Caco-2 (cell line): ENCODE data around the gene SCGB1D4. TPM values are rescaled to one million over a fixed set of nuclear protein-coding genes. Genes with fewer than 3 reads are reported as not detected.

Experiments
- BruUV-seq: library from RNA; stranded (reverse); fragments of 400-500 nt; replicated peaks from 2 replicates; lab custom pipeline; 2021; lab: Mats Ljungman, UMichigan
- CTCF ChIA-PET: fragments of 300-600 bp; sonication (Branson Sonifier 250); formaldehyde crosslinking; loops from one replicate; lab custom pipeline; 2022; ENCODE audit warnings: antibody characterized with exemption; lab: Charles Lee
- POLR2A ChIA-PET: fragments of 300-600 bp; sonication (Branson Sonifier 250); formaldehyde crosslinking; loops from one replicate; lab custom pipeline; 2022; ENCODE audit warnings: antibody characterized with exemption; lab: Charles Lee
- DNase-seq, 2 experiments: peaks; one replicate each; pipeline versions ENCODE4 v3.0.0 to v3.0.0-alpha.2; 2020 to 2022
- H3K27me3 ChIP-seq: replicated peaks from 2 replicates; pipeline ENCODE4 v1.6.0; 2011; ENCODE audit warnings: low read length; ENCODE audit not compliant: control insufficient read depth, insufficient read depth
- H3K36me3 ChIP-seq: 2 replicates; pipeline ENCODE4 v1.5.1; 2011; ENCODE audit warnings: low read length; ENCODE audit not compliant: control insufficient read depth, insufficient read depth
- H3K4me1 ChIP-seq: fragments of 250-450 bp; sonication (Bioruptor Pico); 2 replicates; pipeline ENCODE4 v1.5.1; 2020; ENCODE audit warnings: mild to moderate bottlenecking
- H3K4me3 ChIP-seq: 2 replicates; pipeline ENCODE4 v1.5.1; 2011; ENCODE audit warnings: low read depth, mild to moderate bottlenecking, control low read depth, low read length
- H3K9me3 ChIP-seq: fragments of 250-450 bp; sonication (Bioruptor Pico); 2 replicates; pipeline ENCODE4 v1.5.1; 2020; ENCODE audit warnings: mild to moderate bottlenecking, moderate library complexity
- H3K27ac Mint-ChIP-seq: one replicate; pipeline ENCODE4 v1.8.0; 2022; ENCODE audit warnings: mixed read lengths; ENCODE audit not compliant: unreplicated experiment
- H3K27me3 Mint-ChIP-seq: one replicate; pipeline ENCODE4 v1.8.0; 2022; ENCODE audit warnings: mixed read lengths; ENCODE audit not compliant: insufficient read depth, unreplicated experiment
- H3K36me3 Mint-ChIP-seq: one replicate; pipeline ENCODE4 v1.8.0; 2022; ENCODE audit warnings: mild to moderate bottlenecking, mixed read lengths; ENCODE audit not compliant: insufficient read depth, unreplicated experiment
- H3K4me1 Mint-ChIP-seq: one replicate; pipeline ENCODE4 v1.8.0; 2022; ENCODE audit warnings: low read depth, mixed read lengths; ENCODE audit not compliant: unreplicated experiment
- H3K4me3 Mint-ChIP-seq: one replicate; pipeline ENCODE4 v1.8.0; 2022; ENCODE audit warnings: mild to moderate bottlenecking, moderate library complexity, mixed read lengths; ENCODE audit not compliant: unreplicated experiment
- H3K9me3 Mint-ChIP-seq: one replicate; pipeline ENCODE4 v1.8.0; 2022; ENCODE audit warnings: mixed read lengths; ENCODE audit not compliant: unreplicated experiment
- intact Hi-C: fragments of 100-400 bp; cut with micrococcal nuclease; formaldehyde crosslinking; loops from one replicate; pipeline ENCODE4 v1.10.0; 2022; ENCODE audit not compliant: unreplicated experiment
- total RNA-seq: library from RNA; stranded (reverse); gene quantifications from 2 replicates; pipeline ENCODE4 v1.2.3, GENCODE V29; 2022
- TF ChIP-seq, protein P1 (sequence below), 2 experiments: fragments of 200-600 bp in 1 of 2; IDR thresholded peaks; 1 replicate in 1 of 2; 2 replicates in 1 of 2; pipeline versions ENCODE4 v1.5.1 to v1.8.0; 2011 to 2022; ENCODE audit warnings: antibody characterized with exemption in 1 of 2, control low read depth in 1 of 2, inconsistent platforms in 1 of 2, low read depth in 1 of 2, low read length in 1 of 2, mild to moderate bottlenecking in 1 of 2, moderate library complexity in 1 of 2; ENCODE audit not compliant: insufficient read depth in 1 of 2, severe bottlenecking in 1 of 2, unreplicated experiment in 1 of 2

Gene SCGB1D4
- total RNA-seq, 1 experiment from 2014 or later: not detected

DNA sequence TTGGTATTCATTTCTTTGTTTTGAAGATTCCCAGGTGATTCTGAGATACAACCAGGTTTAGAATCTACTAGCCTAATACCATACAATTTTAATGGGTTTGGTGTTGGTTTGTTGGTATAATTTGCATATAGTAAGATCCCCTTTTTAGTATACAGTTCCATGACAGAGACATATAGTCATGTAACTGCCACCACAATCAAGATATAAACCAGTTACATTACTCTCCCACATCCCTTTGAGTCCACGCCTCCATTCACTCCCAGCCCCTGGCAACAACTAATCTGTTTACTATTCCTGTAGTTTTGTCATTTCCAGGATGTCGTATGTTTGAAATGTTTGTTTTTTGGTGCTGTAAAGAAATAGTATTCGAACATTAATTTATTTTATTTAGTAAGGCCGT is 42.7 kb upstream of the SCGB1D4 start:
- no peak overlapping the region for H3K4me3 ChIP-seq
- no peaks in the 10 kb centered on the region for H3K36me3 ChIP-seq
- no peaks in the 10 kb centered on the region for H3K9me3 ChIP-seq
- ChIA-PET POLR2A (no interaction called here), CTCF (interaction anchor here (0.6 to 1.1 kb wide), 3 partner anchors 51 to 255 kb away, joined by 3 to 7 read pairs (median 3); no protein-coding TSS in a partner anchor)
- no TSS peak for BruUV-seq
- Mint-ChIP-seq H3K9me3 (no peaks in the 10 kb centered on the region), H3K36me3 (peaks cover 17% of the 10 kb centered on the region), H3K4me3 (no peak overlapping the region), H3K27me3 (no peaks in the 10 kb centered on the region), H3K27ac (no peak overlapping the region), H3K4me1 (peaks cover 29% of the 10 kb centered on the region)
- H3K27me3 ChIP-seq: no peaks in the 10 kb centered on the region
- intact Hi-C loops: loop anchor here (2.0 kb wide), 1 partner anchor 27 kb away; no protein-coding TSS in a partner anchor
- TF ChIP-seq, protein P1, sequence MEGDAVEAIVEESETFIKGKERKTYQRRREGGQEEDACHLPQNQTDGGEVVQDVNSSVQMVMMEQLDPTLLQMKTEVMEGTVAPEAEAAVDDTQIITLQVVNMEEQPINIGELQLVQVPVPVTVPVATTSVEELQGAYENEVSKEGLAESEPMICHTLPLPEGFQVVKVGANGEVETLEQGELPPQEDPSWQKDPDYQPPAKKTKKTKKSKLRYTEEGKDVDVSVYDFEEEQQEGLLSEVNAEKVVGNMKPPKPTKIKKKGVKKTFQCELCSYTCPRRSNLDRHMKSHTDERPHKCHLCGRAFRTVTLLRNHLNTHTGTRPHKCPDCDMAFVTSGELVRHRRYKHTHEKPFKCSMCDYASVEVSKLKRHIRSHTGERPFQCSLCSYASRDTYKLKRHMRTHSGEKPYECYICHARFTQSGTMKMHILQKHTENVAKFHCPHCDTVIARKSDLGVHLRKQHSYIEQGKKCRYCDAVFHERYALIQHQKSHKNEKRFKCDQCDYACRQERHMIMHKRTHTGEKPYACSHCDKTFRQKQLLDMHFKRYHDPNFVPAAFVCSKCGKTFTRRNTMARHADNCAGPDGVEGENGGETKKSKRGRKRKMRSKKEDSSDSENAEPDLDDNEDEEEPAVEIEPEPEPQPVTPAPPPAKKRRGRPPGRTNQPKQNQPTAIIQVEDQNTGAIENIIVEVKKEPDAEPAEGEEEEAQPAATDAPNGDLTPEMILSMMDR (IDR thresholded peaks at IDR 0.05; ENCODE audit: insufficient read depth in 1 of 2, low read depth in 1 of 2, low read length in 1 of 2, severe bottlenecking in 1 of 2, unreplicated experiment in 1 of 2): no peak
- no peak for DNase-seq
- H3K4me1 ChIP-seq: peaks cover 10% of the 10 kb centered on the region

DNA sequence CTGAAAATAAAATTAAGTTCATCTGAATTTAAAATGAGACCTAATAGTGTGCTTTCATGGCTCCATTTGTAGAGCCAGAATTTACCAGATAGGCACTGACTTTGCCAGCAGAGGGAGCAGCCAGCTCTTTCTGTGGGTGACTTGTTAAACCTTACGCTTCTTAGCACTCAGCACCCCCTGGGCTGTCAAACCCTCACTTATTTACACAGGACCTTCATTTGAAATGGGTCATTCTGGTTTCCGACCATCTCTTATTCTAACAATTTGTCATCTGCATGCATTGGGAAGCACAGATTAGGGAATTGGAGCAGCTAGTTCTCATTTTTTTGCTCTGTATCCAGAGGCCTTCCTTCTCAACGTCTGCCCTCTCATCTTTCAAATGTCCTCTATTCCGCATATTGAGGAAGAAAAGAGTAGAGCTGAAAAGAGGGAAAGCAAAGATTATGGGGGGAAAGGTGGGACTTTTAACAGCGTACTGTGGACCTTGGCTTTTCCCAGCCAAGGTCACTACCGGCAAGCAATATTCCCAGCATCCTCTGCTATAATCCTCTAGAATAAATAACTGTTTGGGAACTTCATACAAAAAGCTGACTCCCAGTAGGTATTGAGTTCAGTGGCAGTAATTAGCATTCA is 41.5 kb upstream of the SCGB1D4 start:
- Histone ChIP-seq H3K27me3 (no peaks in the 10 kb centered on the region), H3K4me3 (no peak overlapping the region), H3K4me1 (peaks cover 8% of the 10 kb centered on the region; the same call in 1 of the 2 replicates), H3K36me3 (no peaks in the 10 kb centered on the region), H3K9me3 (no peaks in the 10 kb centered on the region)
- Mint-ChIP-seq H3K36me3 (peaks cover 17% of the 10 kb centered on the region), H3K9me3 (no peaks in the 10 kb centered on the region), H3K4me1 (peaks cover 33% of the 10 kb centered on the region), H3K4me3 (no peak overlapping the region), H3K27me3 (no peaks in the 10 kb centered on the region), H3K27ac (no peak overlapping the region)
- no TSS peak for BruUV-seq
- CTCF ChIA-PET: interaction anchor here (0.5 to 1.4 kb wide), 10 partner anchors 18 to 604 kb away, joined by 3 to 10 read pairs (median 3); no protein-coding TSS in a partner anchor
- TF ChIP-seq, protein P1 (IDR thresholded peaks at IDR 0.05; ENCODE audit: insufficient read depth in 1 of 2, low read depth in 1 of 2, low read length in 1 of 2, severe bottlenecking in 1 of 2, unreplicated experiment in 1 of 2): peak; percentile 82 to 87
- peak; percentile 58 to 67 for DNase-seq
- POLR2A ChIA-PET: no interaction called here
- intact Hi-C loops: loop anchor here (1.0 to 2.0 kb wide), 2 partner anchors 28 to 38 kb away; no protein-coding TSS in a partner anchor

DNA sequence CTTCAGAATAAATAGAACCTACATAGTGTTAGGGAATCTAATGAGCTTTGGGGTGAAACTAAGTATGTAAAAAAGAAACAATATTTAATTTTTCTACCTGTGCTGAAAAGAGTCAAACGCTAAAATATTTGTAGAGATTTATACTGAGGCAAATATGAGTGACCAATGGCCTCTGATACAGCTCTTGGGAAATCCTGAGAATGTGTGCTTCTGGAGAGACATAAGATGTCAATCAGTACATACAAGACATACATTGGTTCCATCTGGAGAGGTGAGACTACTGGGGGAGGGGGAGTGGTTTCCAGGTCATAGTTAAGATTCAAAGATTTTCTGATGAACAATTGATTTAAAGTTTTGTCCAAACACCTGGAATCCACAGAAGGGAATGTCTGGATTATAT is 39.3 kb upstream of the SCGB1D4 start:
- Histone ChIP-seq H3K4me1 (peaks cover 8% of the 10 kb centered on the region; the same call in 1 of the 2 replicates), H3K9me3 (no peaks in the 10 kb centered on the region), H3K4me3 (peak overlapping the region; percentile 88), H3K27me3 (no peaks in the 10 kb centered on the region), H3K36me3 (no peaks in the 10 kb centered on the region)
- Mint-ChIP-seq H3K27ac (peak overlapping the region; percentile 87), H3K36me3 (peaks cover 17% of the 10 kb centered on the region), H3K9me3 (no peaks in the 10 kb centered on the region), H3K4me3 (peak overlapping the region; percentile 95), H3K27me3 (no peaks in the 10 kb centered on the region), H3K4me1 (peaks cover 33% of the 10 kb centered on the region)
- intact Hi-C loops: no loop called here
- ChIA-PET POLR2A (interaction anchor here (0.7 kb wide), 1 partner anchor 293 kb away, joined by 3 read pairs; no protein-coding TSS in a partner anchor), CTCF (interaction anchor here (0.8 to 1.6 kb wide), 7 partner anchors 26 to 254 kb away, joined by 3 to 6 read pairs (median 5); partner anchors contain the start of gene TUT1)
- TF ChIP-seq, protein P1 (IDR thresholded peaks at IDR 0.05; ENCODE audit: insufficient read depth in 1 of 2, low read depth in 1 of 2, low read length in 1 of 2, severe bottlenecking in 1 of 2, unreplicated experiment in 1 of 2): no peak
- BruUV-seq: TSS peak; percentile 42
- DNase-seq: peak in 1 of 2 experiments; percentile 13
